ENCODE measurements around the gene GRM3. TPM values are rescaled to one million over a fixed set of nuclear protein-coding genes. Genes with fewer than 3 reads are reported as not detected.

GRM3 gene
- total and polyA plus RNA-seq, 2 of the 4 experiments (the other 2 are of a cell fraction): not detected

GRCh38 chr7:86762129-86762528, 118.4 kb downstream of the GRM3 start:
- no peak overlapping the region for H2AK5ac ChIP-seq (ENCODE audit: low read depth, low read length)
- H3K14ac ChIP-seq (replicated peaks; ENCODE audit: low read depth, low read length): no peak overlapping the region
- H3K18ac ChIP-seq (ENCODE audit: low read depth, low read length): no peak overlapping the region
- no peak overlapping the region for H3K4me3 ChIP-seq (ENCODE audit: insufficient read depth, low read depth, low read length)
- H3K79me1 ChIP-seq (ENCODE audit: low read depth in 1 of 2, low read length in 2 of 2): no peaks in the 10 kb centered on the region
- WGBS, 2 experiments (ENCODE audit: extremely low coverage in 2 of 2, insufficient read length in 1 of 2): no CpG with 5 or more reads among the region's 2 CpGs
- no peak overlapping the region for H4K8ac ChIP-seq (ENCODE audit: low read depth in 2 of 2, low read length in 2 of 2)
- H3K27ac ChIP-seq (ENCODE audit: insufficient read depth, low read length): no peak overlapping the region
- no peak overlapping the region for H4K91ac ChIP-seq (ENCODE audit: insufficient read depth, low read depth, low read length)
- no peaks in the 10 kb centered on the region for H3K4me1 ChIP-seq (ENCODE audit: control insufficient read depth, insufficient read depth, low read length)
- H2BK5ac ChIP-seq (ENCODE audit: low read depth, low read length, poor library complexity, severe bottlenecking): no peak overlapping the region
- no peak overlapping the region for H3K56ac ChIP-seq (ENCODE audit: extremely low read depth, insufficient read depth, low read length)
- no peak overlapping the region for H2BK120ac ChIP-seq (ENCODE audit: low read depth, low read length)
- H2BK15ac ChIP-seq (ENCODE audit: low read depth, low read length): no peak overlapping the region
- POLR2A ChIA-PET (ENCODE audit: unreplicated experiment): no interaction called here
- CTCF ChIA-PET: no interaction called here
- no peak overlapping the region for H3K4me2 ChIP-seq (ENCODE audit: low read depth, low read length)
- intact Hi-C loops (cut with micrococcal nuclease): no loop called here
- dilution Hi-C loops (cut with HindIII; ENCODE audit: low sequenced_read_pairs, unreplicated experiment): no loop called here
- no TSS peak for BruUV-seq (replicated peaks)
- no peak overlapping the region for H3K9ac ChIP-seq (ENCODE audit: low read depth, low read length)
- in situ Hi-C loops (cut with MboI; ENCODE audit: low sequenced_read_pairs): no loop called here
- TF ChIP-seq ELK1 (IDR thresholded peaks at IDR 0.05; ENCODE audit: borderline replicate concordance, low read depth, low read length) (no peak), RCOR1 (IDR thresholded peaks at IDR 0.05; ENCODE audit: insufficient replicate concordance, low read length) (no peak), FOS (IDR thresholded peaks at IDR 0.05; ENCODE audit: low read depth, low read length) (no peak), USF2 (IDR thresholded peaks at IDR 0.05; ENCODE audit: low read depth, low read length) (no peak), MAZ (IDR thresholded peaks at IDR 0.05; ENCODE audit: borderline replicate concordance, low read depth, low read length) (no peak), RFX5 (IDR thresholded peaks at IDR 0.05; ENCODE audit: low read depth, low read length) (no peak), MXI1 (IDR thresholded peaks at IDR 0.05; ENCODE audit: borderline replicate concordance, low read depth, low read length) (no peak), POLR2A (IDR thresholded peaks at IDR 0.05; ENCODE audit: low read depth, low read length) (no peak), CEBPB (IDR thresholded peaks at IDR 0.05; ENCODE audit: low read depth, low read length) (no peak), NFE2L2 (IDR thresholded peaks at IDR 0.05; ENCODE audit: low read depth, low read length) (no peak)
- H3K9me3 ChIP-seq (ENCODE audit: control insufficient read depth, insufficient read depth, low read length): peaks cover 5% of the 10 kb centered on the region; the same call in 1 of the 2 replicates
- H4K20me1 ChIP-seq (ENCODE audit: insufficient read depth, low read length): no peaks in the 10 kb centered on the region
- no peak overlapping the region for H2AFZ ChIP-seq (replicated peaks; ENCODE audit: low read length, poor library complexity)
- no peak overlapping the region for H3K23ac ChIP-seq (ENCODE audit: low read depth, low read length)
- no peak overlapping the region for H2AK9ac ChIP-seq (replicated peaks; ENCODE audit: low read depth, low read length, poor library complexity)
- no peaks in the 10 kb centered on the region for H3K27me3 ChIP-seq (ENCODE audit: control insufficient read depth, insufficient read depth, low read length)
- H3K4ac ChIP-seq (ENCODE audit: low read depth, low read length): no peak overlapping the region
- no peak overlapping the region for H2BK20ac ChIP-seq (ENCODE audit: low read depth, low read length)
- H3K9me1 ChIP-seq (ENCODE audit: insufficient read depth, low read length): no peaks in the 10 kb centered on the region
- ATAC-seq (ENCODE audit: low read depth) (no peak), DNase-seq (no peak)
- no peaks in the 10 kb centered on the region for H3K36me3 ChIP-seq (ENCODE audit: control insufficient read depth, insufficient read depth, low read length)
- no peak overlapping the region for H4K5ac ChIP-seq (ENCODE audit: low read depth, low read length)
